A549 (cell line): ENCODE measurements around the gene ZNF407.

Experiments
- CEBPB ChIP-seq, 2 experiments: fragments of >200 bp in 1 of 2; sonication (Bioruptor Twin) in 1 of 2; formaldehyde crosslinking in 1 of 2; IDR thresholded peaks; 2 replicates each; pipeline ENCODE4 v1.6.1; 2012 to 2016
- EHMT2 ChIP-seq: fragments of 200-600 bp; sonication (generic); IDR thresholded peaks from 2 replicates; pipeline ENCODE4 v1.6.1; 2016; ENCODE audit warnings: antibody characterized with exemption, low read depth, mild to moderate bottlenecking, moderate library complexity
- FOSL2 ChIP-seq, 2 experiments: fragments of 450-650 bp in 1 of 2; fragments of >200 bp in 1 of 2; sonication (Bioruptor Twin) in 1 of 2; formaldehyde crosslinking; IDR thresholded peaks; 2 replicates each; pipeline versions ENCODE4 v1.5.0 to v1.6.1; 2016 to 2020; ENCODE audit warnings: mild to moderate bottlenecking in 1 of 2, moderate library complexity in 1 of 2
- HOXA7 ChIP-seq: fragments of 250-450 bp; sonication (Bioruptor Pico); IDR thresholded peaks from 2 replicates; pipeline ENCODE4 v1.5.0; 2020; ENCODE audit warnings: mild to moderate bottlenecking, moderate library complexity
- MAZ ChIP-seq: fragments of 150-350 bp; IDR thresholded peaks from 2 replicates; pipeline ENCODE4 v1.6.1; 2014; ENCODE audit warnings: antibody characterized with exemption, low read depth, low read length, borderline replicate concordance
- POLR2A ChIP-seq: IDR thresholded peaks from 2 replicates; pipeline ENCODE4 v1.6.1; 2012; ENCODE audit warnings: mild to moderate bottlenecking, low read length
- RCOR1 ChIP-seq: fragments of 150-350 bp; IDR thresholded peaks from 2 replicates; pipeline ENCODE4 v1.6.1; 2014; ENCODE audit warnings: antibody characterized with exemption, low read length, low read depth
- RFX5 ChIP-seq: fragments of 450-650 bp; IDR thresholded peaks from 2 replicates; pipeline ENCODE4 v1.7.1; 2014; ENCODE audit warnings: antibody characterized with exemption, mild to moderate bottlenecking, moderate library complexity
- TF ChIP-seq, protein P1 (sequence below): fragments of 450-650 bp; IDR thresholded peaks from 2 replicates; pipeline ENCODE4 v1.6.1; 2014; ENCODE audit warnings: antibody characterized with exemption
- TF ChIP-seq, protein P2 (sequence below): fragments of >200 bp; sonication (Bioruptor Twin); formaldehyde crosslinking; IDR thresholded peaks from 3 replicates; pipeline ENCODE4 v1.5.1; 2016
- TF ChIP-seq, protein P3 (sequence below): IDR thresholded peaks from 2 replicates; pipeline ENCODE4 v1.6.1; 2012
- TF ChIP-seq, protein P4 (sequence below): fragments of 200-600 bp; sonication (generic); IDR thresholded peaks from 2 replicates; pipeline ENCODE4 v1.6.1; 2016; ENCODE audit warnings: antibody characterized with exemption, mild to moderate bottlenecking, moderate library complexity

DNA sequence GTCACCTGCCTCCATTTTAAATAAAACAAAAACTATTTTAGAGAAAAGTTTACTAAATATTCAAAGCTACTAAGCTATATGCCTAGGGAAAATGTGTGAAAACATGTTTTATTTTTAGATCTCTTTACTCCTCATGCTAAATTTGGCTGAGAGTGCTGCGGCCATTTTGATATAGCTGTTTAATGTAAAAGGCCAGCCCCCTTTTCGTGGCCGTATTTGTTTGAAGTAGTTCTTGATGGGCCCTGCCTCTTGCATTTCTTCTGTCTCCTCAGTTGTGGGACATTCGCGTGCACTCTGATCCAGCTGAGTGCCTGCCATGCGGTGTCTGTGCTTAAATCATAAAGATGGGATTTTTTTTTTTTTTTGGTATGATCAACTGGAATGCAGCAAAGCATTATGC lies 64.0 kb downstream of the ZNF407 start:
- TF ChIP-seq HOXA7 (CRISPR knock-in tag) (no peak), RFX5 (no peak), CEBPB (IDR thresholded peaks at IDR 0.05) (no peak), MAZ (no peak), RCOR1 (no peak), EHMT2 (no peak), FOSL2 (IDR thresholded peaks at IDR 0.05) (no peak), FOSL2 (CRISPR knock-in tag; IDR thresholded peaks at IDR 0.05) (no peak), POLR2A (no peak)
- TF ChIP-seq, protein P1, sequence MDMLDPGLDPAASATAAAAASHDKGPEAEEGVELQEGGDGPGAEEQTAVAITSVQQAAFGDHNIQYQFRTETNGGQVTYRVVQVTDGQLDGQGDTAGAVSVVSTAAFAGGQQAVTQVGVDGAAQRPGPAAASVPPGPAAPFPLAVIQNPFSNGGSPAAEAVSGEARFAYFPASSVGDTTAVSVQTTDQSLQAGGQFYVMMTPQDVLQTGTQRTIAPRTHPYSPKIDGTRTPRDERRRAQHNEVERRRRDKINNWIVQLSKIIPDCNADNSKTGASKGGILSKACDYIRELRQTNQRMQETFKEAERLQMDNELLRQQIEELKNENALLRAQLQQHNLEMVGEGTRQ = no peak
- TF ChIP-seq, protein P2, sequence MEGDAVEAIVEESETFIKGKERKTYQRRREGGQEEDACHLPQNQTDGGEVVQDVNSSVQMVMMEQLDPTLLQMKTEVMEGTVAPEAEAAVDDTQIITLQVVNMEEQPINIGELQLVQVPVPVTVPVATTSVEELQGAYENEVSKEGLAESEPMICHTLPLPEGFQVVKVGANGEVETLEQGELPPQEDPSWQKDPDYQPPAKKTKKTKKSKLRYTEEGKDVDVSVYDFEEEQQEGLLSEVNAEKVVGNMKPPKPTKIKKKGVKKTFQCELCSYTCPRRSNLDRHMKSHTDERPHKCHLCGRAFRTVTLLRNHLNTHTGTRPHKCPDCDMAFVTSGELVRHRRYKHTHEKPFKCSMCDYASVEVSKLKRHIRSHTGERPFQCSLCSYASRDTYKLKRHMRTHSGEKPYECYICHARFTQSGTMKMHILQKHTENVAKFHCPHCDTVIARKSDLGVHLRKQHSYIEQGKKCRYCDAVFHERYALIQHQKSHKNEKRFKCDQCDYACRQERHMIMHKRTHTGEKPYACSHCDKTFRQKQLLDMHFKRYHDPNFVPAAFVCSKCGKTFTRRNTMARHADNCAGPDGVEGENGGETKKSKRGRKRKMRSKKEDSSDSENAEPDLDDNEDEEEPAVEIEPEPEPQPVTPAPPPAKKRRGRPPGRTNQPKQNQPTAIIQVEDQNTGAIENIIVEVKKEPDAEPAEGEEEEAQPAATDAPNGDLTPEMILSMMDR = no peak
- TF ChIP-seq, protein P3, sequence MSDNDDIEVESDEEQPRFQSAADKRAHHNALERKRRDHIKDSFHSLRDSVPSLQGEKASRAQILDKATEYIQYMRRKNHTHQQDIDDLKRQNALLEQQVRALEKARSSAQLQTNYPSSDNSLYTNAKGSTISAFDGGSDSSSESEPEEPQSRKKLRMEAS = no peak
- TF ChIP-seq, protein P4, sequence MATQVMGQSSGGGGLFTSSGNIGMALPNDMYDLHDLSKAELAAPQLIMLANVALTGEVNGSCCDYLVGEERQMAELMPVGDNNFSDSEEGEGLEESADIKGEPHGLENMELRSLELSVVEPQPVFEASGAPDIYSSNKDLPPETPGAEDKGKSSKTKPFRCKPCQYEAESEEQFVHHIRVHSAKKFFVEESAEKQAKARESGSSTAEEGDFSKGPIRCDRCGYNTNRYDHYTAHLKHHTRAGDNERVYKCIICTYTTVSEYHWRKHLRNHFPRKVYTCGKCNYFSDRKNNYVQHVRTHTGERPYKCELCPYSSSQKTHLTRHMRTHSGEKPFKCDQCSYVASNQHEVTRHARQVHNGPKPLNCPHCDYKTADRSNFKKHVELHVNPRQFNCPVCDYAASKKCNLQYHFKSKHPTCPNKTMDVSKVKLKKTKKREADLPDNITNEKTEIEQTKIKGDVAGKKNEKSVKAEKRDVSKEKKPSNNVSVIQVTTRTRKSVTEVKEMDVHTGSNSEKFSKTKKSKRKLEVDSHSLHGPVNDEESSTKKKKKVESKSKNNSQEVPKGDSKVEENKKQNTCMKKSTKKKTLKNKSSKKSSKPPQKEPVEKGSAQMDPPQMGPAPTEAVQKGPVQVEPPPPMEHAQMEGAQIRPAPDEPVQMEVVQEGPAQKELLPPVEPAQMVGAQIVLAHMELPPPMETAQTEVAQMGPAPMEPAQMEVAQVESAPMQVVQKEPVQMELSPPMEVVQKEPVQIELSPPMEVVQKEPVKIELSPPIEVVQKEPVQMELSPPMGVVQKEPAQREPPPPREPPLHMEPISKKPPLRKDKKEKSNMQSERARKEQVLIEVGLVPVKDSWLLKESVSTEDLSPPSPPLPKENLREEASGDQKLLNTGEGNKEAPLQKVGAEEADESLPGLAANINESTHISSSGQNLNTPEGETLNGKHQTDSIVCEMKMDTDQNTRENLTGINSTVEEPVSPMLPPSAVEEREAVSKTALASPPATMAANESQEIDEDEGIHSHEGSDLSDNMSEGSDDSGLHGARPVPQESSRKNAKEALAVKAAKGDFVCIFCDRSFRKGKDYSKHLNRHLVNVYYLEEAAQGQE = no peak
